HG02610 (cell line): ENCODE data around the gene KRTAP22-1.

Source experiments
- ATAC-seq: cut with Tn5 transposase; IDR thresholded peaks from one replicate; pipeline ENCODE4 v1.9.1; 2021; ENCODE audit warnings: mild to moderate bottlenecking, moderate library complexity; ENCODE audit not compliant: unreplicated experiment

Gene KRTAP22-1

GRCh38 chr21:30623362-30623761, 22.5 kb downstream of the KRTAP22-1 start:
- no peak for ATAC-seq

DNA sequence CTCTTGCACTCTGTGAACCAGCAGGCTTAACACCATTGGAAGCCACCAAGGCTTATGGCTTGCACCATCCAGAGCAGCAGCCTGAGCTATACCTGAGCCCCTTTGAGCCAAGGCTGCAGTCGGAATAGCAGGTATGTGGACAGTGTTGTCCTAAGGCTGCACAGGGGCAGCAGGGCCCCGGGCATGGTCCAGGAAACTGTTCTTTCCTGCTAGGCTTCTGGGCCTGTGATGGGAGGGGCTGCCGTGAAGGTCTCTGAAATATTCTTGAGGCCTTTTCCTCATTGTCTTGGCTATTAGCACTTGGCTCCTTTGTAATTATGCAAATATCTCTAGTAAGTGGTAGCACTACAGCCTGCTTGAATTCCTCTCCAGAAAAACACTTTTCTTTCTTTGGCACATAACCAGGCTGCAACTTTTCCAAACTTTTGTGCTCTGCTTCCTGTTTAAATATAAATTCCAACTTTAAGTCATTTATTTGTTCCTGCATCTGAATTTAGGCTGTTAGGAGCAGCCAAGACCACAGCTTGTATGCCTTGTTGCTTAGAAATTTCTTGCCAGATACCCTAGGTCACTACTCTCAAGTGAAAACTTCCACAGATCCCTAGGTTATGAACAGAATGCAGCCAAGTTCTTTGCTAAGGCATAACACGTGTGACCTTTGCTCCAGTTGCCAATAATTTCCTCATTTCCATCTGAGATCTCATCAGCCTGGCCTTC, 24.7 kb downstream of the KRTAP22-1 start:
- ATAC-seq, result no peak

- ATAC-seq, result no peak
Measured at GRCh38 chr21:30628109-30628508, 27.2 kb downstream of the KRTAP22-1 start.

- ATAC-seq, result no peak
Measured at GRCh38 chr21:30629200-30629599, 28.3 kb downstream of the KRTAP22-1 start.

GRCh38 chr21:30634906-30635305, 34.0 kb downstream of the KRTAP22-1 start, which contains the start of gene KRTAP20-2:
KRTAP20-2 (plus strand) TSS chr21:30635206; CDS start chr21:30635264, 58 bp downstream.
- ATAC-seq, result no peak

DNA sequence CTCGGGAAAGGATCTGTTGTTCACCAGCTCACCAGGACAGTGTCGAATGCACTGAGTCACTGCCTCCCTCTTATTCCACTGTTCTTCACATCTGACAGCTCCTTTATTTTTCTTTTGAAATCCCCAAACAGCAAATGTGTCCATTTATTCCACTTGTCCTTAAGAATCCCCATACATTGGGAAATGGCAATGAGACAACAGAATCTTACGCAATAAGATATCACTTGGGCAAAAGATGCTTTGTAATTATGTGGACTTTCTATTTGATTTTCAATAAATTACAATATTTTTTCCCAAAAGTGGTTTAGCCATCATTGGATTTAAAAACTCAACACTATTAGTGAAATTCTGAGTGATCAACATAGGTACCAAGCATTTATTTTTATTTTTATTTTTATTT, 37.8 kb downstream of the KRTAP22-1 start:
- no peak for ATAC-seq

DNA sequence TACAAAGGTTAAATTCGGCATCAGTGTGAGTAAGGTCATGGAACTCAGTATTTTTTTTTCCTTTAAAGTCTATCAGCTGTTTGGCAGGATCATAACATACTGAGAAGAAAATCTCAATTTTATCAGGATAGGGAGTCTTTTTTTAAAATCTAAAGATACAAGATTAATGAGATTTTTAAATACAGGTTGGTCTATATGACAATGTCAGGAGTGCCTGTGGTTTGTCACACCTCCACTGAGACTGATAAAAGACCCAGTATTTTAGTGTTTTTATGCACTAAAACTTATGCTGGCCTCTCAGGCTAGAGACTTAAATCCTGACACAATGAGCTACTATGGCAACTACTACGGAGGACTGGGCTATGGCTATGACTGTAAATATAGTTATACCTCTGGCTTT, 41.7 kb downstream of the KRTAP22-1 start, which contains the start of gene KRTAP20-3:
Gene KRTAP20-3 (plus strand): TSS at position 301 of the 400 bp plus-strand sequence.
- no peak for ATAC-seq

DNA sequence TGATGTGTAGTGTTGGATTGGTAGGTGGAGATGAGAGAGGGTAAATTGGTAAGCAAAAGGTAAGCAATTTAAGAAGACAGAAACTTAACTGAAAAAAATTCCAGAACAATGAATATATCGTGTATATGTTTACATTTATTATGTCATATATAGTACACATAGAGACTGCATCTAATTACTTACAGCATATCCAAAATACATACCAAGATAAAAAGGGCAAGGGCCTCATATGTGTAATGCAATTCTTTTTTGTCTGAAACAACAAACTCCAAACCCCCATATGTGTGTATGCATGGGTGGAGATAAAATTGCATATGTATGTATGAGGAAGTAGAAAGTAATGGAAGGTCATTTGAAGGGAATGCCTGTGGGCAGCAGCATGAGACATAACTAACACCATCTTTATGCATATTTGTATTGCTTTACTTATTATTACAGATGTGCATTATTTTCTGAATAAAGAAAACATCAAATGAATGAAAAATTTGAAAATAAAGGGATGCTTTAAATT, 46.1 kb downstream of the KRTAP22-1 start:
- ATAC-seq, result no peak
